Cardiac septum (tissue), 1 donor: Measurements from ENCODE around the gene LTF. TPM values are rescaled to one million over a fixed set of nuclear protein-coding genes. Genes with fewer than 3 reads are reported as not detected.
"Not testable (repeated sequence)": the region's sequence is repeated elsewhere in the genome, so short reads cannot be mapped to it uniquely, and the experiment has no call there.

Source experiments
- DNase-seq: peaks from one replicate; pipeline ENCODE4 v3.0.0-alpha.2; 2020; ENCODE audit warnings: low spot score
- intact Hi-C: fragments of 100-400 bp; cut with DNase I; formaldehyde crosslinking; loops from one replicate; pipeline ENCODE4 v1.14.0; 2022
- long read RNA-seq: library from polyadenylated mRNA; unstranded; transcript quantifications from one replicate; pipeline ENCODE4 v2.0.0, GENCODE V29; 2021
- total RNA-seq: library from RNA; stranded (reverse); fragmentation: NEBNext Ultra II Directional; extraction: Animal tissue kit (Norgen Biotek cat#: 25700); gene quantifications from one replicate; pipeline ENCODE4 v1.2.1, GENCODE V29; 2021
- donor health status: DM: no; HTN: no; CAD: no.

LTF gene
- 5.4 TPM for total RNA-seq
- long read RNA-seq, partial matches to known transcripts, result 1 of 6 reads
- long read RNA-seq, other reads (novel, unspliced or antisense), result 3 of 6 reads

DNA sequence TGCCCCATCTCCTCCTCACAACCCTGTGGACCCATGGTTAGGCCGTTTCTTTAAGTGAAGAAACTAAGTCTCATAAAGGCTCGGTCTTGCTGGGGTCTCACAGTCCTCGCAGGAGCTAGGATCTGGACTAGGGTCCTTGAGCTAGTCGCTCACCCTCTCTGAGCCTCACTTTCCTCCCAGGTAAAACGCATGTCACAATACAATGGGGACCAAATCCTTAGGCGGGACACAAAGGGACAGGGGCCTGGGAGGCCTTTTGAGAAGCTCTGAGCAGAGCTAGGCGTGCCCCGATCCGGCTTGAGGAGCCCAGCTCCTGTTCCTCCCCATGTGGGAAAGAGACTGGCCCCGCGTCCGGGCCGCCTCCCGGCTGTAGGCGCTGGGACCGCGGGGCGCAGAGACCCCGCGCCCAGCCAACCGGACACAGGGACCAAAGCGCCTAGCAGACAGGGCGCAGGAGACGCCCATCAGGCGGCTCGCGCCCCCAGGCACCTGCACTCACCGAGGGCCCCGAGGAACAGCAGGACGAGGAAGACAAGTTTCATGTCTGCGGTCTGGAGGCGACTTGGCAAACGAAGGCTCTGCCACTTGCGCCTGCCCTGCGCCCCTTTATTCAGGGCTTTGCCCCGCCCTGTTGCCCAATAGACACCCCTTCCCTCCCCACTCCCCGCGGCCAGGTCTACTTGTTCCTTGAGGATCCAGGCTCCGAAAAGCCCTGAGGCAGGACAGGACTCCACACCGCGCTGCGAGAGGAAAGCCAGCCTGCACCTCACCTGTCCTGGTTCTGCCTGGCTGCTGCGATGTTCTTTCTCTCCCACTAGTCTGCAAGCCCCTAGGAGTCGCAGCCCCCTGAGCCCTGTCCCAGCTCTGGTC lies at the start of gene LTF:
Gene LTF, minus strand, starts transcription at position 580 of the 870 bp plus-strand sequence. Its CDS starts 38 bp downstream, at position 542.
- DNase-seq, result no peak
- intact Hi-C loops, result no loop called here

DNA sequence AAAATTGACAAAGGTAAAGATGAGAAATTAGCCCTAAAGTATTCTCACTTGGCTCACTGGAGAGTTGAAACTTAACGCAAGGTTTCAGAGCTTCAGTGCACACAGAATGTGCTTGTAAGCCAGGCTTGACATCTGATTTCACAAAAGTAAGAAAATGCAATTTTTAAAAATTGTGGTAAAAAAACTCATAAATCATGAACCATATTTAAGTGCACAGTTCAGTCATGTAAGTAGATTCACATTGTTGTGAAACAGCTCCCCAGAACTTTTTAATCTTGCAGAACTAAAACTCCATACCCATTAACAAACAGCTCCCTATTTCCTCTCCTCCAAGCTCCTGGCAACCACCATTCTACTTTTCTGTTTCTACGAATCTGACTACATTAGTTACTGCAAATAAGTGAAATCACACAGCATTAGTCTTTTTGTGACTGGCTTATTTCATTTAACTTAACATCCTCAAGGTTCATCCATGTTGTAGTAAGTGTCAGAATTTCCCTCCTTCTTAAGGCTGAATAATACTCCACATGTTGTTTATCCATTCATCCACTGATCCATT lies 47.6 kb upstream of the LTF start:
- DNase-seq, result no peak
- intact Hi-C loops, result no loop called here

GRCh38 chr3:46509661-46510187 lies 45.0 kb upstream of the LTF start:
- intact Hi-C loops, result no loop called here
- no peak for DNase-seq

DNA sequence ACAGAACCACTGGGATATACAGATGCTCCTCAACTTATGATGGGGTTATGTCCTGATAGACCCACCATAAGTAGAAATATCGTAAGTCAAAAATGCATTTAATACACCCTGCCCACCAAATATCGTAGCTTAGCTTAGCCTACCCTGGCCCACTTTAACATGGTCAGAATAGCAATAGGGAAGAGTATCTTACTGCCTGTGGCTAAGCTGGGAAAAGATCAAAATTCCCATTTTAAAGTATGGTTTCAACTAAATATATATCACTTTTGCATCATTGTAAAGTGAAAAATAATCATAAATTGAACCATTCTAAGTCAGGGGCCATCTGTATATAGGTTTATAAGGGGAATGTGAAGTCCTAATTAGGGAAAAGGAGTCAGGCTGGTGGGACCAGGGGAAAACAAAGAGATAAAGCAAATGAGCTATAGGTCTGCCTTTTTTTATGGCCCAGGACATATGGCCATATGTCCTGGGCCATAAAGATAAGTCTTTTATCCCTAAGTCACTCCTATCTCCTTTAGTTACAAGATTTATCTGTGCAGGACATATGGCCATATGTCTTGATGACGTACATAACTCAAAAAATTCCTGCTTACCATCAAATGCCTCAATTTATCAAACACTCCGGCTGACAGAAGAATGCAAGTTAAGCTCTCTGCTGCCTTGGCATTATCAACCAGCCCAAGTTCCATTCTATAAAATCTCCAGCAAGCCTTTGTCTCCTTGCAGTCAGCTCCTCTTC lies 44.3 kb upstream of the LTF start:
- no peak for DNase-seq
- intact Hi-C loops, result no loop called here

DNA sequence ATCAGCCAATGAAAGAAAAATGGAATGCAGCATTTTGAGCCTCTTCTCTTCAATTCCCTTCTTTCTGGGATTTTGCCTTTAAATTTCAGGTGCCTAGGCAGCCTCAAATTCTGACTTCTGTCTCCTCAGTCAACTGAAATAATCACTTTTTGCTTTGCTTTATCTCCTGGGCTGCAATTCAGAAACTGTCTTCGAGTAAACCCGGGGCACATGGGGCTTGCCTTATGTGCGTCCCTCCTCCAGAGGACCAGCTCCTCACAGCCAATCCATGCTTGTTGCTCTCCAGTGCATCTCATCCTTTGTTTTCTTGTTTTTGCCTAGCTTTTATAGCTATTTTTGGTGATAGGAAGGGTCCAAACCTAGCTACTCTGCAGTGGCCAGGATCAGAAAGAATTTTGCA lies 41.8 kb upstream of the LTF start:
- intact Hi-C loops, result no loop called here
- DNase-seq, result no peak

DNA sequence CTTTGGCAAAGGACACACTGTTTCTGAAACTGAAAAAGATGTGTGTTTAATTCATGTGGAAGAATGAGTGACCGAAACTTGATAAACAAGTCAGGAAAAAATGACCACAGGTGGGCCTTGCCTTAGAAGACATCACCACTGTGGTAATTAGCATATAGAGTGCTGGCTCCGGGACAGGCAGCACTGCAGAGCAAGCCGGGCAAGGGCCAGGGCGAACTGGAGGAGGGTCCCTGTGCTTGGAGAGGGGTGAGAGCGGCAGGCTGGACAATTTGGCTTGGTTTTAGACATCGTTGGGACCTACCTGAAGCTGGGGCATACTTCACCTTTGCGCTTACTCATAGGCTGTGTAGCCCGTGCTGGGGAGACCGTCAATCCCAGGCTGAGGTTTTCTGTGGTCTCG lies 41.2 kb upstream of the LTF start:
- intact Hi-C loops, result no loop called here
- no peak for DNase-seq

GRCh38 chr3:46504789-46505188 lies 40.1 kb upstream of the LTF start:
- intact Hi-C loops, result no loop called here
- no peak for DNase-seq

DNA sequence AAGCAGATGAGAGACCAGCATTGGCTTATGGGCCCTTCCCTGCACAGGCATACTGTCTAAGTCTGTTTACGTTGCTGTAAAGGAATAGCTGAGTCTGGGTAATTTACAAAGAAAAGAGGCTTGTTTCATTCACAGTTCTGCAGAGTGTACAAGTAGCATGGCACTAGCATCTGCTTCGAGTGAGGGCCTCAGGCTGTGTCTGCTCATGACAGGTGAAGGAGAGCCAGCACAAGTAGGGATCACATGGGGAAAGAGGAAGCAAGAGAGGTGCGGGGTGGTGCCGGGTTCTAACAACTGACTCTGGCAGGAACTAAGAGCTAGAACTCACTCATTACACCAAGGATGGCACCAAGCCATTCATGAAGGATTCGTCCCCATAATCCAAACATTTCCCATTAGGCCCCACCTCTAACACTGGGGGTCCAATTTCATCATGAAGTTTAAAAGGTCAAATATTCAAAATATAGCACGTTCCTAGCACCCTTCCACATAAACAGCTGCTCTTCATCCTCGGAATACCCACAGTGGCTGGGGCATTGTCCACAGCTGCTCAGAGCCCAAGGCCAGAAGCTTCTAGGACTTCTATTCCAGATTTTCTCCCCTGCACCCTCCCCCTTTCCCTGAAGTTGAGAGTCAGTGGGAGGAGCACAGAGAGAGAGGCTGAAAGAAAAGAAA lies 38.6 kb upstream of the LTF start:
- DNase-seq, result no peak
- intact Hi-C loops, result no loop called here

DNA sequence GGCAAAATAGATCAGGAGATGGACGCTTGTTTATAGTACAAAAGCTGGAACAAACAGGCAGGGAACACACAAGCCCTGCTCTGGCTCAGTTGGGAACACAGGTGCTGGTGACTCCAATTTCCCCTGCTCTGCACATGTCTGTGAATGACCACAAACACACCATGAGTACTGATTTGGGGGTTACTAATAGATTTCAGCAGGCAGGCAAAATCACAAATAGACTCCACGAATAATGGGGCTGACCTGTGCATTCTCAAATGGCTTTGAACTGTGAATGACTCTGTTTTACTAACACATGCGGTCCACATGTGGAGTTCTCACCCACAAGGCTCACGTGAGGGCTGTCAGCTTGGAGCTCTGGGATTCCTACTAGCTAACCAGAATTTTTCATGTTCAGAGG lies 37.0 kb upstream of the LTF start:
- DNase-seq, result no peak
- intact Hi-C loops, result no loop called here

DNA sequence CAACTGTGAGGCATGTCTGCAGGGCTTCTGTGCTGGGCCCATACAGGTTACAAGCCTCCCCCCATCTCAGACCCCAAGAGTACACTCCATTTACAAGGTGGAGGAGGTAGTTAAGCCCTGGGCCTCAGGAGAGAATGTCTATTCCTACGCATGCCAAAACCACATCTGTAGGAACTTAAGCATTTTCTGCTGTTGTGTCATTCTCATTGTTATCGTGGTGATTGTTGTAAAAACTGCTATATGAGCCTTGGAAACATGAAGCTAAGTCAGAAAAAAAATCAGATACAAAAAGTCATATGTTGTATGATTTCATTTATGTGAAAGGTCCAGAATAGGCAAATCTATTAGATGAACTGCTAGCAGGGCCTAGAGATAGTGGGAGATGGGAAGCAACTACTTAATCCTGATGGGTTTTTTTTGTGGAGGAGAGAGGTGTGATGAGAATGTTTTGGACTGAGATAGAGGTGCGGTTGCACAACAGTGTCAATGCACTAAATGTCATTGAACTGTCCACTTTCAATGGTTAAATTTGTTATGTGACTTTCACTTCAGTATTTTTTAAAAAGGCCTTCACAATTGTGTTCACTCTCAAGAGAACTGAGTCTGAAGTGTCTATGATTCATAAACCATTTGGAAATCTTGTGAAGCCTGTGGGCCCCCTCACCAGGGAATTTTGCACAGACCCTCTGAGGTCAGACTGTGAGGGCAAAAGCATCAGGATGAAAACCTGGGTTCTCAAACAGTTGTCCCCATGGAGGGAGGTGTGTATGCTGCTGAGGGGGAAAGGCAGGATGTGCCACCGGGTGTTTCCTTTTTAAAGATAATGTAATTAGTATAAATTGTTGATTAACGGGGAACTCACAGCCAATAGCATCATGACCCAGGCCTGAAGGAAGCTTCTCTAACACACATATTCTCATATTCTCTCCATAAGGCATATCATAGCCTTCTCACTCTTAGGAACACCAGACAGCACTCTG lies 36.2 kb upstream of the LTF start:
- intact Hi-C loops, result no loop called here
- no peak for DNase-seq

- intact Hi-C loops, result loop anchor here (10.0 kb wide), 1 partner anchor 396 kb away; no protein-coding TSS in a partner anchor
- no peak for DNase-seq
These were observed 34.3 kb upstream of the LTF start for GRCh38 chr3:46498916-46499519.

- intact Hi-C loops, result loop anchor here (10.0 kb wide), 1 partner anchor 397 kb away; no protein-coding TSS in a partner anchor
- no peak for DNase-seq
These were observed 33.0 kb upstream of the LTF start, which contains the start of gene RTP3 for GRCh38 chr3:46497556-46498265. Gene RTP3, plus strand, starts transcription at chr3:46497976. Its CDS starts 87 bp downstream, at chr3:46498063.

DNA sequence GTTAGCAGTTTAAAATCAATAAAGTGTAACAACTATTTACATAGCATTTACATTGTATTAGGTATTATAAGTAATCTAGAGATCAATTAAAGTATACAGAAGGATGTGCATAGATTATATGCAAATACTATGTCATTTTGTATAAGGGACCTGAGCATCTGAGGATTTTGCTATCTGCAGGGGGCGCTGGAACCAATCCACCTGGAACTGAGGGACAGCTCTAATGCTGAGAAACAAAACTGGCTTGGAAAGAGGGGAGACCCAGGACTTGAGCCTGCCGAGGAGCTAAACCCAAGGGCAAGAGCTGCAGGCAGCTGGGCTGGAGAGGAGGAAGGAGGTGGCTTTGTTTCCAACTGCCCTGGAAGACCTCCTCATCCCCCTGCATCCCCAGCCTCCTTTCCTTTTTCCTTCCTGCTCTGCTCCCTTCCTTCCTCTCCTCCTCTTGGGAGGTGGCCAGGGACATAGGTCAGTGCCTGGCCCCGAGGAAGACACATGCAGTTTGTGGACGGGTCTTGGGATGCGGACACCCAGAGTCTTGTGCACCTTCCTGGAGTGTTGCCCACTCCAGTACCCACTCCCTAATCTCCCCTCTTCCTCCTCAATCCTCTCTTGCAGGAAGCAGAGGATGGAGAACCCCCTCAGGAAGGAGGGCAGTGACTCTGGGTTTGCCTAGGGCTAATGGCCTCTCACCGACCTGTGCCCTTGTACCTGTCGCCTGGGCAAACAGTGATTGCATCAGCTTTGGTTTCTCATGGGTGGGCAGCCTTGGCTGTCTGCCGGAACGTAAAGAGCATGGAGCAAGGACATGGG lies 32.2 kb upstream of the LTF start:
- intact Hi-C loops, result loop anchor here (10.0 kb wide), 1 partner anchor 398 kb away; no protein-coding TSS in a partner anchor
- DNase-seq, result no peak

DNA sequence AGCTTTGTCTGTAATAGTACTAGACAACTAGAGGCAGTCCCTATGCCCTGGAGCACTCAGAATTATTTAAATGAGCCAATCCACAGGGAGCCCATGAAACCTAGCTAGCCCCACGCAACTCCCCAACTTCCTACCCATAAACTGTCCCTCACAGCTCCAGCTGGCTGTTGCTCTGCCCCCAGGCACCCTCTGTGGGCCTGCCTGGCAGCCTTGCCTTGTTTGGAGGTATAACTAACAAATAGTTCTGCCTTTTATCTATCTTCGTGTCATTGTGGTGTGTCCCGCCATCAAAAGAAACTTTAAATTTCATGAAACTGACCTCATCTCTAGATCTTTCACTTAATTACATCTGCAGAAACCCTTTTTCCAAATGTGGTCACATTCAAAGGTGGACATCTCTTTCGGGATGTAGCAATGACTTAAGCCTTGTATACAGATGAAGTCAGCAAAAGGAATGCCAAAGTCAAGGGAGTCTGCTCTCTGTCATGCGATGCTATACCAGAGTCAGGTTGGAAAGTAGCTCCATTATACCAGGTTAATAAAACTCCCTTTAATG lies 31.3 kb upstream of the LTF start:
- intact Hi-C loops, result loop anchor here (10.0 kb wide), 1 partner anchor 399 kb away; no protein-coding TSS in a partner anchor
- no peak for DNase-seq

GRCh38 chr3:46494491-46494890 lies 29.8 kb upstream of the LTF start:
- DNase-seq, result not testable (repeated sequence)
- intact Hi-C loops, result loop anchor here (10.0 kb wide), 1 partner anchor 400 kb away; no protein-coding TSS in a partner anchor
